ENCODE data around the gene SIDT2.
"Not testable (repeated sequence)": the region's sequence is repeated elsewhere in the genome, so short reads cannot be mapped to it uniquely, and the experiment has no call there.

The SIDT2 gene

GRCh38 chr11:117204283-117205080, 25.9 kb downstream of the SIDT2 start:
- DNase-seq (ENCODE audit: low spot score), result no peak

- no peak for DNase-seq (ENCODE audit: low spot score)
Observed at GRCh38 chr11:117205211-117205818, 26.8 kb downstream of the SIDT2 start.

GRCh38 chr11:117206111-117206510, 27.6 kb downstream of the SIDT2 start:
- DNase-seq (ENCODE audit: low spot score), result not testable (repeated sequence)

DNA sequence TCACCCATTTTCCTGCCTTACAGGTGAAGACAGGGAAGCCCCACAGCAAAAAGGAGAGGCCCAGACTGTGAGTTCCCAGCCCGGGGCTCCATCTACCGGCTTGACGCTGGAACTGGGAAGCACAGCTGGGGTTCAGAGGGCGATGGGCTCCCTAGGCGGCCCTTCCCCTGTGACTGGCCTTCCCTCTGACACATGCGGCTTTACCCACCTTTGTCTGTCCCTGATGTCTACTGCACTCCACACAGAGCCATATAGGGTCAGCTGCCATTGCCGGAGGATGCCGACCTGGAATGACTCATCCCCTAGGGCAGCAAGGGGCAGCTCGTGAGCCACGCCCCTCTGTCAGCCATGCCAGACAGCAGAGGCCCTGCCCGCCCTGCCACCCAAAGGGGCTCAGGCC, 28.3 kb downstream of the SIDT2 start:
- not testable (repeated sequence) for DNase-seq (ENCODE audit: low spot score)

DNA sequence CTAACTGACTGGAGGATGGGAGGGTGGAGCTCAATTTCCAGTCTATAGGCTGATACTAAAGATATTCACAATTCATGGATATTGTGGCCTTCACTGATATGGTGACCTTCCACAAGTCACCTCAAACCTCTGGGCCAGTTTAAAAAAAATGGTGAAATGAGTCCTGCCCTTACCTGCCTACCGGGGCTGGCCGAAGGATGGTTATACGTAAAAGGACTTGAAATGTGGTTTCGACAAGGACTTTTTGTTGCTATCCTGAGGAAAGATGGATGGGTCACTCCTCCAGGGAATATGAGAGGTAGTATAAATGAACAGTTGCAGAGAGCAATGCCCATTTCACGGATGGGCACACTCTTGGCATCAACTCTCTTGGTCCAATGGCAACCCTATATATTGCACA, 28.9 kb downstream of the SIDT2 start:
- not testable (repeated sequence) for DNase-seq (ENCODE audit: low spot score)

GRCh38 chr11:117208710-117209109, 30.2 kb downstream of the SIDT2 start:
- not testable (repeated sequence) for DNase-seq (ENCODE audit: low spot score)

GRCh38 chr11:117209351-117210125, 31.0 kb downstream of the SIDT2 start:
- not testable (repeated sequence) for DNase-seq (ENCODE audit: low spot score)

DNA sequence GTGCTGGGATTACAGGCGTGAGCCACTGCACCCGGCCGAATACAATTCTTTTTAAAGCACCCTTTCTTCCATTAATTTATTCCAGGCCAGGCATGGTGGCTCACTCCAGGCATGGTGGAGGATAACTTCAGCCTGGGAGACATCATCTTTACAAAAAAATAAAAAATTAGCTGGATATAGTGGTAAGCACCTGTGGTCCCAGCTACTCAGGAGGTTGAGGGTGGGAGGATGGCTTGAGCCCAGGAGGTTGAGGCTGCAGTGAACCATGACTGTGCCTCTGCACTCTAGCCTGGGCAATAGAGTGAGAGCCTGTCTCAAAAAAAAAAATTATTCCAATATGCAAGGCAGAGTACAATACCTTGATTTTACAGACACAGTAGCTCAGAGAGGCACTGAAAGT, 32.1 kb downstream of the SIDT2 start:
- DNase-seq (ENCODE audit: low spot score), result no peak

DNA sequence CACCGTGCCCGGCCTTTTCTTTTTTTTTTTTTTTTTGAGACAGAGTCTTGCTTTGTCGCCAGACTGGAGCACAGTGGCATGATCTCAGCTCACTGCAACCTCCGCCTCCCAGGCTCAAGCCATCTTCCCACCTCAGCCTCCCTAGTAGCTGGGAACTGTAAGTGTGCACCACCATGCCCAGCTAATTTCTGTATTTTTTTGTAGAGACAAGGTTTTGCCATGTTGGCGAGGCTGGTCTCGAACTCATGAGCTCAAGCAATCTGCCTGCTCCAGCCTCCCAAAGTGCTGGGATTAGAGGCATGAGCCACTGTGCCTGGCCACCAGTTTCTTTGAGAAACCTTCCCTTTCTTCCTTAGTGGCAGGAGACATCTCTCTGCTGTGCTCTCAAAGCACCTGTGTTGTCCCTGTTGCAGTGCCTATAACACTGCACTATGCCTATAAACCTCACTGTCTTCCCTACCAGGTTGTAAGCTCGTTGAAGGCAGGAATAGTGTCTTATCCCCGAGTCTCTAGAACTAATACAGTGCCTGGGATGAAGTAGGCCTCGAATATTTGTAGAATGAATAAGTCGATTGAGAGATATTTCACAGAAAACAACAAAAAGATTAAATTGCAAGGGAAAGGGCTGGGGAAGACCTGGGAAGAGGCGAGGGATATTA, 34.3 kb downstream of the SIDT2 start:
- DNase-seq (ENCODE audit: low spot score), result no peak

- no peak for DNase-seq (ENCODE audit: low spot score)
Observed at GRCh38 chr11:117214404-117215110, 36.0 kb downstream of the SIDT2 start.

DNA sequence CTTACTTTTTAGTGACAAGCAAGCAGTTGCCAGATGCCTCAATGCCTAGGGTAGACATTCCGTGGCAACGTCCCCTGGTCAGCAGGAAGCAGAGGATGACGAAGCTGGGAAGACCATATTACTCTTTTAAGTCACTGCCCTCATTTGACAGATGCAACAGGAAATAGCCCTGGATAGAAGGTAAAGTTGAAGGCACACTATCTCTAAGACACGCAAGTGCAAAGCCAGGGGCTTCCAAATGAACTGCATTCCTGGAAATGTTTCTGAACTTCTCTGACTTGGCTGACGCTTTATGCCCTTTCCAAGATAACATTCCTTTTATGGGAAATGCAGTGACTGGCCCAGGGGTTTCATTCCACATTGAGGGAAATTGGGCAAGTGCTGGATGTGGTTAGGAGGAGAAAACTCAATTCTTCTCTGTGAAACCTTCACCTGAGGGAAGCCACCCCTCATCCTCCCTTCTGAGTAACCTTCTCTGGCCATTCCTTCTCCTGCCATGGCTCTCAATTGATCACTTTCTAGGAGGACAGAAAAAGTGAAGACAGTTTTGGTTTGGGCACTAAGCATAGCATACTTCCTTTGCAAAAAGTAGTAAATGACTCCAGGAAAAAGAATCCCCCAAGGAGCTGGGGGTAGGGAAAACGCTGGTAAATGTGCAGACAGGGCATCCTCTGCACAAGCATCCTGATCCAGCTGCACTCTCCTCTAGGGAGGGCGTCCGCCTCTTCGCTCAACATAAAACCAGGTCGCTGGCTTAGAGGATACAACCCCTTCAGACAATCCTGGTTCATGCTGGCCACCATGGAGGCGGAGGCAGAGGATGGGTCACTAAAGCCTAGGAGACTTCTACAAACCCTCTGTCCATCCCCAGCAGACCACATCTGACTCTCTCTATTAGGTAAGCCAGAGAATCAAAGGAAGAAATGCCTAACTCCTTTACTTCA, 38.9 kb downstream of the SIDT2 start:
- no peak for DNase-seq (ENCODE audit: low spot score)

GRCh38 chr11:117218133-117218915, 39.8 kb downstream of the SIDT2 start:
- no peak for DNase-seq (ENCODE audit: low spot score)

DNA sequence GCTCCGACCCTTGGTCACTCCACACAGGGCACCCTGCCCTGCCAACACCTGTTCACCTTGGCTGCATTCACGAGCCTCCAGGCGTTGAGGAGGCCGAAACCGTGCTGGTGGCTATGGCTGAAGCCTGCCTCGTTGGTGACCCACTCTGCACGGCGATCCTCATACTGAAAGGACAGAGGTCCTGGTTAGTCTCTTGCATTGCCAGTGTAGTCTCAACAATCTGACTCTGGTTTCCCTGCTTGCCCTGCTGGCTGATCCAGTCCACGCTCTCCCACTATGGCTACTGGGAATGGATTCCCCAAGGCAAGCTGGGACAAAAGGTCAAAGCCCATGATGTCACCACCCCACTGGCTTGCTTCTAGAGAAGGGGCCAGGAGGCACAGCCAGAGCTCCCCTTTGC, 40.5 kb downstream of the SIDT2 start:
- no peak for DNase-seq (ENCODE audit: low spot score)

DNA sequence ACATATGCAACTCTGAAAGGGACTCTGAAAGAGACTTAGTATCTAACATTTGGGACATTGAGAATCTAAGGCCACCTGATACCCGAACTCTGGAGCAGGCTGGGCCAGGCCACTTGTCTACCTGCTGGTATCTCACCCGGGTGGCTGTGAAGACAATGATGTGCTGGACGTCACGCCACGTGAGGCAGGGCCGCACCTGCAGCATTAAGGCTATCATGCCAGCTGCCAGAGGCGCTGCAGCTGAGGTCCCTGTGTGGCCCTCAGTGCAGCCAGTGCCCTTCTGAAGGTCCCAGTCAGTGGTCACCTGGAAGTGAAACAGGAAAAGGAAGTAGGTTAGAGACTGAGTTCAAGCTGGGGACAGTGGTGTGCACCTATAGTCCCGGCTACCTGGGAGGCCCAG, 40.9 kb downstream of the SIDT2 start:
- no peak for DNase-seq (ENCODE audit: low spot score)

DNA sequence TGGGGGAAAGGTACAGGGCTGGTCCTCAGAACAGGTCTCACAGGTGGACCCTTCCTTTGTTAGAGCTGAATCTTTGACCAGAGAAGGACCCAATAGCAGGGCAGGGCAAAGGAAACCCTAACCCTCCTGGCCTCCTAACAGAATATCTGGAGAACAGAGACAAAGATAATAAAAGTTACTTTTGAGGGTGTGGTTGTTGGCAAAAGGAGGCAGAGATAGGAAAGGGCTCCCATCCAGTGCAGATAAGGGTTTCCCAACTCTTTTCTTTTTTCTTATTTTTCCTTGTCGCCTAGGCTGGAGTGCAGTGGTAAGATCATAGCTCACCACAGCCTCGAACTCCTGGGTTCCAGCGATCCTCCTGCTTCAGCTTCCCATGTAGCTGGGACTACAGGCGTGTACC, 41.5 kb downstream of the SIDT2 start:
- DNase-seq (ENCODE audit: low spot score), result no peak

DNA sequence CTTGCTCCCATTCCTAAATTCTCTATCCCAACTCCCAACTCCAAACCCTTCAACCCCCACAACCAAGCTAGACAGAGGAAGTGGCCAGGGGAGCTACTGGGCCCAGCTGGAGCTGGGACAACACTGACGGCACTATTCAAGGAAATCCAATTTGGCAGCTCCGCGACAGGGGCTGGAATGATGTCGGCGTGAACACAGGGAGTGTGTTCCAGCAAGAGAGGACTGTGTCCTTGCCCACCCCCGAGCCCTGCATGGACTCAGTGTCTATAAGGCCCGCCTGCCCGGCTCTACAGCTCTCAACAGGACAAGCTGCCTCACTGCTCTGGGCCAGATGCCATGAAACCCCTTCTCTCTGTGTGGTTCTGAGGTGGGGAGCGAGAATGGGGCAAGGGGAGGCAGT, 42.0 kb downstream of the SIDT2 start:
- no peak for DNase-seq (ENCODE audit: low spot score)

DNA sequence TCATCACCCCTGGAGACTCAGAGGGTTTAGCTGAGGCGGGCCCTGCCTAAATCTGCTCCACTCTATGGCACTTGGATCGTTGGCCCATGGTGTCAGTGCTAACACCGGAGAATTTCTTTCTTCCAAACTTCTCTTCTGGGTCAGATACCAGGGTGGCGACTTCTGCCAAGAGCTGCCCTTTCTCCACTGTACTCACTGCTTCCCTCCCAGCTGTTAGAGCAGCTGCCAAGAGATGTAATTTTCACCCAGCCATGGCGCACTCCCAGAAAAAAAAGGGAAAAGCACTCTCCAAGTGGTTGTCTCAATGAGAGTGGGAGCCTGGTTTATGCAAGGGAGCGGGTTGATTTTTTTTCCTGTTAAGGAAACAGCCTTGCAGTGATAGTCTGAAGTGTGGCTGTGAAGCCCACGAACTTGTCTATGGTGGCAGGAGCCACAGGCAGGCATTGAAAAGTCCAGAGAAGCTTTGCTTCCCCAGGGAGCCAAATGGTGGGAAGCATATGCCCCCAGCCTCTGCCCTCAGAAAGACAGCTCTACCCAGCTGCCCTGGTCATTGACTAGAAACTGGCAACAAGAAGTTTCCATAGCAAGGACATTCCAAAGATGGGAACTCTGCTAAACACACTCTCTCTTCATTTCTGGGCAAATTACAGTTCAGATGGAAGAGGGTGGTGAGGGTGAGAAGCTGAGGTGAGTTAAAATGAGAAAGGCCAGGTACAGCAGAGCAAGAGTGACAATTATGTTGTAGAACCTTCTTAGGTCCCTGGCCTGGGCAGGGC, 42.6 kb downstream of the SIDT2 start:
- DNase-seq (ENCODE audit: low spot score), result no peak

GRCh38 chr11:117221775-117222517, 43.4 kb downstream of the SIDT2 start:
- peak; percentile 66 for DNase-seq (ENCODE audit: low spot score)

Measured in D341Med (cell line).